ENCODE data around the gene PTPN18.

- no peak for TF ChIP-seq CTCF (IDR thresholded peaks at IDR 0.05)
- TF ChIP-seq RFX5 (IDR thresholded peaks at IDR 0.05): no peak
- no peak for TF ChIP-seq USF2 (IDR thresholded peaks at IDR 0.05)
- no peak for TF ChIP-seq ESRRA (IDR thresholded peaks at IDR 0.05; ENCODE audit: borderline replicate concordance, low read length)
- no peak for TF ChIP-seq POLR2A (IDR thresholded peaks at IDR 0.05; ENCODE audit: low read length)
- TF ChIP-seq SMC3 (IDR thresholded peaks at IDR 0.05): no peak
- no peak for TF ChIP-seq RAD21 (conservative IDR thresholded peaks at IDR 0.05 in 1 of 2, IDR thresholded peaks at IDR 0.05 in 1 of 2)
- no peak for TF ChIP-seq POLR2AphosphoS2 (conservative IDR thresholded peaks at IDR 0.05; ENCODE audit: low read length)
- no peak for TF ChIP-seq JUN (IDR thresholded peaks at IDR 0.05)
- no peak for TF ChIP-seq HOXA7 (CRISPR knock-in tag; IDR thresholded peaks at IDR 0.05)
- TF ChIP-seq ELK1 (IDR thresholded peaks at IDR 0.05; ENCODE audit: low read depth, low read length): no peak
- no peak for TF ChIP-seq CEBPB (IDR thresholded peaks at IDR 0.05)
- TF ChIP-seq RCOR1 (IDR thresholded peaks at IDR 0.05; ENCODE audit: low read depth, low read length): no peak
Observed at GRCh38 chr2:130345611-130346010, 10.2 kb upstream of the PTPN18 start.

Data from A549 (cell line).